IPS DF 6.9 (cell line): ENCODE data around the gene SLC35F3.

ENCODE experiments used
- DNase-seq: peaks from one replicate; pipeline ENCODE4 v3.0.0-alpha.2; 2013; ENCODE audit warnings: low read depth, low spot score
- H3K27ac ChIP-seq: one replicate; pipeline ENCODE4 v1.5.1; 2013; ENCODE audit warnings: low read length, control low read depth
- H3K27me3 ChIP-seq: 2 replicates; pipeline ENCODE4 v1.6.1; 2013; ENCODE audit warnings: mild to moderate bottlenecking, low read length; ENCODE audit not compliant: control insufficient read depth, insufficient read depth
- H3K36me3 ChIP-seq: 2 replicates; pipeline ENCODE4 v1.6.1; 2013; ENCODE audit warnings: low read length; ENCODE audit not compliant: control insufficient read depth, insufficient read depth
- H3K4me1 ChIP-seq: 2 replicates; pipeline ENCODE4 v1.6.1; 2013; ENCODE audit warnings: low read length; ENCODE audit not compliant: control insufficient read depth, insufficient read depth
- H3K4me3 ChIP-seq: 2 replicates; pipeline ENCODE4 v1.5.1; 2013; ENCODE audit warnings: mild to moderate bottlenecking, low read length
- H3K9me3 ChIP-seq: 2 replicates; pipeline ENCODE4 v1.6.1; 2013; ENCODE audit warnings: low read length, inconsistent platforms; ENCODE audit not compliant: control insufficient read depth, insufficient read depth
- WGBS: extraction: QIAGEN DNeasy Blood & Tissue Kit; methylation state at CpG from one replicate; pipeline ENCODE4 v1.1.7; 2013; ENCODE audit warnings: mixed read lengths, missing lambda C conversion rate; ENCODE audit not compliant: insufficient read length, insufficient coverage; 5-methylcytosine and 5-hydroxymethylcytosine counted together

Gene SLC35F3

DNA sequence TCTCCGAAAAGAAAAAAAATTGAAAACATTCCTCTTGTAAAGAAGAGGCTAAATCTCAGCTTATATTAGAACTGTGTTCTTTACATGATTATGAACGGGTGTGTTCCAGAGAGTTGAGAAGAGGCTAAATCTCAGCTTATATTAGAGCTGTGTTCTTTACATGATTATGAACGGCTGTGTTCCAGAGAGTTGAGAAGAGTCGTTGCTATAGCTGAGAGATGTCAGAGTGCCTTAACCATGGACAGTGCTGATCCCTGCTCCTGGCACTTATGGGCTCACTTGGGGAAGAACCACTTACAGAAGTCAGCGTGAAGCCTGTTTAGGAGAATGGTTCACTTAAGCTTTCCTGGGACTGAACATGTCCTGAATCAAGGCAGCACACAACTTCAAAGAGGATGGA lies 35.0 kb downstream of the SLC35F3 start:
- no CpG with 5 or more reads among the region's 5 CpGs for WGBS
- no peaks in the 10 kb centered on the region for H3K4me1 ChIP-seq
- H3K27me3 ChIP-seq, result no peaks in the 10 kb centered on the region
- no peak overlapping the region for H3K4me3 ChIP-seq
- H3K36me3 ChIP-seq, result no peaks in the 10 kb centered on the region
- no peak for DNase-seq
- H3K9me3 ChIP-seq, result no peaks in the 10 kb centered on the region
- no peak overlapping the region for H3K27ac ChIP-seq

DNA sequence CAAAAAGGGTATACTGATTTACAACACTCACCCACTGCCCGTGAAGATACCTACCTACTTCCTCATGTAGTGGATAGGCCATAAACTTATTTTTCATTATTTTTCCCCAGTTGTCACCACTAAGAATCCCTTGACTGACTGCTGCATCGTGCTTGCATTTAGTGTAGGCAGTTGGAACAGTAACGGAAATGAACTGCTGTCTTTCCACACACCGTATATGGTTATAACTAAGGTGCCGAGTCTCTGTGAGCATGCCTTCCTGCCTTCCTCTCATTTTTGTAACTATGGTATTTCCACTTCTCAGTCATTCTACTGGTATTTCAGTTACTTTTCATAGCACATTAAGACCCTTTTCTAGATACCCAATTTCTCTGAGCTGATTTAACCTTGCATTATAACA lies 36.4 kb downstream of the SLC35F3 start:
- Histone ChIP-seq H3K27me3 (no peaks in the 10 kb centered on the region), H3K4me1 (no peaks in the 10 kb centered on the region)
- no CpG with 5 or more reads among the region's 5 CpGs for WGBS

DNA sequence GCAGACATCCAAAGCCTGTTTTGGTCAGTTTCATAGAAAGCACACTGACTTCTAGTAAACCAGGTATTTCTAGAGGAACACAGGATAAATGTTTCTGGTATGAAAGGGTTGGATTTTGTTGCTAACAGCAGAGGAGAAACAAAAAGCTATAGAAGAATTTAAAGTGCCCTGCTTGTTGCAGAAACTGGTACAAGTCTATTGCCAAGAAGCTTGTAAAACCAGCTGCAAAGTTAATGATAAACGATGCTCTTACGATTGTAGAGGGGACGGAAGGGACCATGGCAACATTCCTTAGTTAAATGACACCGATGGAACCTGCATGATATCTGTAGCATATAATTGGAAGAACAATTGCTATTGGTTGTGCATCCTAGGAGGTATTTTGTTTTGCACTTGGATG lies 40.1 kb downstream of the SLC35F3 start:
- Histone ChIP-seq H3K4me3 (no peak overlapping the region), H3K27ac (no peak overlapping the region), H3K27me3 (no peaks in the 10 kb centered on the region), H3K4me1 (no peaks in the 10 kb centered on the region), H3K36me3 (no peaks in the 10 kb centered on the region), H3K9me3 (no peaks in the 10 kb centered on the region)
- no peak for DNase-seq
- WGBS, result no CpG with 5 or more reads among the region's 4 CpGs

More for the DNA sequence above, 36.4 kb downstream of the SLC35F3 start:
- no peak for DNase-seq
- Histone ChIP-seq H3K36me3 (no peaks in the 10 kb centered on the region), H3K4me3 (no peak overlapping the region), H3K9me3 (no peaks in the 10 kb centered on the region), H3K27ac (no peak overlapping the region)

DNA sequence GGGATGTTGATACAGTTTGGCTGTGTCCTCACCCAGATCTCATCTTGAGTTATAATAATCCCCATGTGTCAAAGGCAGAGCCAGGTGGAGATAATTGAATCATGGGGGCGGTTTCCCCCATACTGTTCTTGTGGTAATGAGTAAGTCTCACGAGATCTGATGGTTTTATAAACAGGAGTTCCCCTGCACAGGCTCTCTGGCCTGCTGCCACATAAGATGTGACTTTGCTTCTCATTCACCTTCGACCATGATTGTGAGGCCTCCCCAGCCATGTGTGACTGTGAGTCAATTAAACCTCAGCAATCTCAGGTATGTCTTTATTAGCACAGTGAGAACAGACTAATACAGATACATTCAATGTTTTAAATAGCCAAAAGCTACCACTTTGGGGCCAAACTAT lies 41.1 kb downstream of the SLC35F3 start:
- no CpG with 5 or more reads among the region's 3 CpGs for WGBS

DNA sequence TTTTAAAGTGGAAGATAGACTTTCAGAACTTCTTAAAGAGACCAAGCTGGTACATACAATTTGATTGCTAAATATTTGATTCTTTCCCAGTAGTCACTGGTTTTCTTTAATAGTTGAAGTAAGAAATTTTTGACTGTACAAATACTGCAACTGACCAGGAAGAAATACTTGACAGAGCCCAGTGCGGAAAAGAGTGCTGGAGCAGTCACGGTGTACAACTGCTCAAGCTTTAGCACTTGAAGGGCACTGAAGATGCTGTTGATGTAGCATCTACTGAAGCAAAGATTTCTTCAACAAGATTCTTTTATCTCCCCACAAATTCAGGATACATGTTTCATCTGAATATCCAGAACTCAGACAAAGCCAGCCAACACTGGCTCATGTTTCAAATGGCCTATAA lies 41.5 kb downstream of the SLC35F3 start:
- WGBS, result no CpG with 5 or more reads among the region's 2 CpGs
- Histone ChIP-seq H3K9me3 (no peaks in the 10 kb centered on the region), H3K27ac (no peak overlapping the region), H3K27me3 (no peaks in the 10 kb centered on the region), H3K36me3 (no peaks in the 10 kb centered on the region), H3K4me3 (no peak overlapping the region), H3K4me1 (no peaks in the 10 kb centered on the region)
- DNase-seq, result no peak

More for the DNA sequence above, 41.1 kb downstream of the SLC35F3 start:
- Histone ChIP-seq H3K27me3 (no peaks in the 10 kb centered on the region), H3K4me3 (no peak overlapping the region), H3K27ac (no peak overlapping the region), H3K36me3 (no peaks in the 10 kb centered on the region), H3K4me1 (no peaks in the 10 kb centered on the region), H3K9me3 (no peaks in the 10 kb centered on the region)
- DNase-seq, result no peak

DNA sequence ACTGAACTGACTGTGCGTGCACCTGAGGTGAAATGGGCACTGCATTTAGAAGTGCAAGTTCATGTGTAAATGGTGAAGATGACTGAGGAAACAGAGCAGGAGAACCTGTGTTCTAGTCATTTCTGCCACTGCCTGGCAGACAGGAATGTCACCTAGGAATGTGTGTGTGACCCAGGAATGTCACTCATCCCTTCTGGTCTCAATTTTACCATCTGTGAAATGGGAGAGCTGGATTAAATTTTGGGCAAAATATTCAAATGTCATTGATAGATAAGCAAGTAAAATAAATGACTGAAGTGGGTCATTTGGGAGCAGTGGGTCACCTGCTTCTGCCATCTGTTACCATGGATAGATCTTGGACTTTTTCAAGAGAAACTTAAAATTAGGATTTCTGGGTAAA lies 42.2 kb downstream of the SLC35F3 start:
- Histone ChIP-seq H3K27me3 (no peaks in the 10 kb centered on the region), H3K4me1 (no peaks in the 10 kb centered on the region), H3K27ac (no peak overlapping the region), H3K36me3 (no peaks in the 10 kb centered on the region), H3K9me3 (no peaks in the 10 kb centered on the region), H3K4me3 (no peak overlapping the region)
- no CpG with 5 or more reads among the region's 1 CpG for WGBS
- DNase-seq, result no peak

DNA sequence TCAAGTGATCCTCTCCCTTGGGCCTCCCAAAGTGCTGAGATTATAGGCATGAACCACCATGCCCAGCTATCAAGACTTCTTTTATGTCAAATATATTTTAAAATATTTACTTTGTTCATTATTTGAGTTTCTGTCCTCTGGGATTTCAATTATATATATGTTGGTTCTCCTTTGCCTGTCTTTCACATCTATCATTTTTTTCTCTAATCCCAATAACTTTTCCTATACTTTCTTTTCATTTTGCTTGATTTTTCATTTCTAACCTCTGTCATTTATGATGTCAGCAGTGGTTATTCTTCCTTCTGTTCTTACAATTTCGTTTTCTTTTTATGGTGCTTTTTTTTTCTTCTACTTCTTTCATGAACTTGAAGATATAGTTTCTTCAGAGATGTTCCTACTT lies 47.3 kb downstream of the SLC35F3 start:
- Histone ChIP-seq H3K27ac (no peak overlapping the region), H3K4me1 (0 out of 2 replicates have a peak, but pooled peaks cover 1% of the 10 kb centered on the region), H3K36me3 (no peaks in the 10 kb centered on the region), H3K27me3 (no peaks in the 10 kb centered on the region), H3K4me3 (no peak overlapping the region), H3K9me3 (no peaks in the 10 kb centered on the region)
- WGBS, result no CpG with 5 or more reads among the region's 1 CpG
- no peak for DNase-seq

DNA sequence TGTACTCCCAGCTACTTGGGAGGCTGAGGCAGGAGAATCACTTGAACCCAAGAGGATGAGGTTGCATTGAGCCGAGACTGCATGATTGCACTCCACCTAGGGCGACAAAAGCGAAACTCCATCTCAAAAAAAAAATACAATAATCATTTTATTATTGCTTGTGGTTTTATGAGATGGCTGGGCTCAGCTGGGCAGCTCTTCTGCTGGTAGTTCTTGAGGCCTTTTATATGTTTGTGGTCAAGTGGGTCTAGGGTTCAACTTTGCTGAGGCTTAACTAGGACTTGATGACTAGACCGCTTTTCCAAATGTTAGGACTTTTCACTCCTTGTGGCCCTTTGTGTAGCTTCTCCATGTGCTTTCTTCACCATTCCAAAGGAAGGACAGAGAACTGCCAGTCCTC lies 53.2 kb downstream of the SLC35F3 start:
- no peaks in the 10 kb centered on the region for H3K27me3 ChIP-seq
- WGBS, result no CpG with 5 or more reads among the region's 4 CpGs

DNA sequence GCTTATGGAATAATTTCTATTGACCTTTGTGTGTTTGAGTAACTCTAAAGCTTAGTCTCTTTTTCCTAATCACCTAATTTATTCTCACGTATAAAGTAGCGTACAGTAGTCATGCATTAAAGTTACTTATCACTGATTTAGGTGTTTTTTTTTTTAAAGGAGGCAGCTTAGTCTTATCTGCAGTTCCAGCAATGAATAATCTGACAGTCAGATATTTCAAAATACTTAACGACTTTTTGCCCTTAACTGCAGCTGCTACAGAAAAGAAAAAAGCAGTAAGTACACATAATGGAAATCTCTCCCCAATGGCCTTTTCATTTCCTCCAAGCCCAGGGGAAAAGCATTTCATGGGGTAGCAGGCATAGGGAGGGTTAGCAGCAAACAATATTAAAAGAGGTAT lies 54.6 kb downstream of the SLC35F3 start:
- Histone ChIP-seq H3K27ac (no peak overlapping the region), H3K36me3 (no peaks in the 10 kb centered on the region), H3K4me3 (no peak overlapping the region), H3K27me3 (no peaks in the 10 kb centered on the region), H3K9me3 (no peaks in the 10 kb centered on the region), H3K4me1 (0 out of 2 replicates have a peak, but pooled peaks cover 1% of the 10 kb centered on the region)
- no CpG with 5 or more reads among the region's 3 CpGs for WGBS
- no peak for DNase-seq

More for the DNA sequence above, 53.2 kb downstream of the SLC35F3 start:
- Histone ChIP-seq H3K4me3 (no peak overlapping the region), H3K27ac (no peak overlapping the region), H3K4me1 (0 out of 2 replicates have a peak, but pooled peaks cover 1% of the 10 kb centered on the region), H3K36me3 (no peaks in the 10 kb centered on the region), H3K9me3 (no peaks in the 10 kb centered on the region)
- DNase-seq, result no peak

DNA sequence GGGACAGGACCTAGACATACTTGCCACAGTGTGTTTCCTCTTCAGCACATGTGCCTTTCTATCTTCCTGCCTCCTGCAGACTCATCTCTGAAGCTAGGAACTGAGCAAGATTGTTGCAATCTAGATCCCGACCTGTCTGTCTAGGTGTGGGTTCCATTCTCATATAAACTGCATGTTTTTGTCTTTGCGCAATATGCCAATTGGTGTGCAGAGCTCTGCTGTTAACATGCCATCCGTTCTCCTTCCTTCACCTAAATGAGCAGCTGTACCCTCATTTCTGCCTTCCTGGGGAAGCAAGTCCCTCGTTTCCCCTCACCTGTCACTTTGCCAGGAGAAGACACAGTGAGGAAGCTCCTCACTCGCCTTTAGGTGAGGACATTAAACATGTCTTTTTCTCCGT lies 55.5 kb downstream of the SLC35F3 start:
- H3K27ac ChIP-seq, result no peak overlapping the region
- no CpG with 5 or more reads among the region's 6 CpGs for WGBS
- no peaks in the 10 kb centered on the region for H3K36me3 ChIP-seq
- no peak for DNase-seq
- H3K9me3 ChIP-seq, result no peaks in the 10 kb centered on the region
- H3K4me3 ChIP-seq, result no peak overlapping the region
- no peaks in the 10 kb centered on the region for H3K27me3 ChIP-seq
- 0 out of 2 replicates have a peak, but pooled peaks cover 1% of the 10 kb centered on the region for H3K4me1 ChIP-seq

DNA sequence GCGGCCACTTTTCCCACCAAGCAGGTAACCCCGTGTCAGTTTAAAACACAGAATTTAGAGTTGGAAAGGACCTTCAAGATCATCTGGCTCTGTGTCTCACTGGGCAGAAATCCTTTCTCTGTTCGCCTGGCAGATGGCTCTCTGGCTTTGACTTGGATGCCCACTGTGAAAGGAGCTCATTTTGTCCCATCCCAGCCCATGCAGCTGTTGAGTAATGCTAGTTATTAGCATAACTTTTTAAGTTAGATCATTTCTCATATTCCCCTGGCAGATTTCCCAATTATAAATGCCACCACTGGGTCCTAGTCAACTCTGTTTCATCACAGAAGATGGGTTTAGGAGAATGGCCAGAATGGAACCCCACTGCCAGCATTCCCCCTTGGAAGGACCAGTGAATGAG lies 55.9 kb downstream of the SLC35F3 start:
- no peak for DNase-seq
- Histone ChIP-seq H3K4me3 (no peak overlapping the region), H3K27ac (no peak overlapping the region), H3K27me3 (no peaks in the 10 kb centered on the region), H3K36me3 (no peaks in the 10 kb centered on the region), H3K4me1 (no peaks in the 10 kb centered on the region), H3K9me3 (no peaks in the 10 kb centered on the region)
- no CpG with 5 or more reads among the region's 3 CpGs for WGBS
